HFF-Myc (cell line): ENCODE data around the gene PTPRM.
A peak's percentile ranks its signal among the peaks of the same experiment; 100 is the strongest.

Experiments
- DNase-seq: peaks from one replicate; pipeline ENCODE4 v3.0.0-alpha.2; 2011; ENCODE audit warnings: low read depth; ENCODE audit errors: extremely low read depth
- H3K4me3 ChIP-seq: replicated peaks from 2 replicates; pipeline ENCODE4 v1.5.1; 2011; ENCODE audit warnings: low read depth, mild to moderate bottlenecking, control low read depth, low read length
- CTCF ChIP-seq: IDR thresholded peaks from 2 replicates; pipeline ENCODE4 v1.5.1; 2012; ENCODE audit warnings: mild to moderate bottlenecking, low read depth, low read length, control low read depth; ENCODE audit errors: missing control alignments

The PTPRM gene

GRCh38 chr18:7812431-7813063 is 245.4 kb downstream of the PTPRM start:
- H3K4me3 ChIP-seq, result no peak overlapping the region
- DNase-seq, result peak; percentile 25
- no peak for TF ChIP-seq CTCF

GRCh38 chr18:7813131-7813530 is 246.0 kb downstream of the PTPRM start:
- no peak for DNase-seq
- no peak overlapping the region for H3K4me3 ChIP-seq
- no peak for TF ChIP-seq CTCF

- no peak for TF ChIP-seq CTCF
- H3K4me3 ChIP-seq, result no peak overlapping the region
- no peak for DNase-seq
Measured at GRCh38 chr18:7814754-7815315, 247.7 kb downstream of the PTPRM start.

- no peak for DNase-seq
- TF ChIP-seq CTCF, result no peak
- no peak overlapping the region for H3K4me3 ChIP-seq
Measured at GRCh38 chr18:7815787-7816186, 248.7 kb downstream of the PTPRM start.

GRCh38 chr18:7817575-7818230 is 250.6 kb downstream of the PTPRM start:
- H3K4me3 ChIP-seq, result no peak overlapping the region
- no peak for TF ChIP-seq CTCF
- DNase-seq, result no peak

GRCh38 chr18:7821784-7822183 is 254.7 kb downstream of the PTPRM start:
- TF ChIP-seq CTCF, result no peak
- DNase-seq, result no peak
- no peak overlapping the region for H3K4me3 ChIP-seq
